HG02852 (cell line): ENCODE results near the gene RUFY1.

Experiments used
- ATAC-seq: cut with Tn5 transposase; IDR thresholded peaks from one replicate; pipeline ENCODE4 v1.9.1; 2021; ENCODE audit warnings: mild to moderate bottlenecking, moderate library complexity; ENCODE audit not compliant: unreplicated experiment

The RUFY1 gene

DNA sequence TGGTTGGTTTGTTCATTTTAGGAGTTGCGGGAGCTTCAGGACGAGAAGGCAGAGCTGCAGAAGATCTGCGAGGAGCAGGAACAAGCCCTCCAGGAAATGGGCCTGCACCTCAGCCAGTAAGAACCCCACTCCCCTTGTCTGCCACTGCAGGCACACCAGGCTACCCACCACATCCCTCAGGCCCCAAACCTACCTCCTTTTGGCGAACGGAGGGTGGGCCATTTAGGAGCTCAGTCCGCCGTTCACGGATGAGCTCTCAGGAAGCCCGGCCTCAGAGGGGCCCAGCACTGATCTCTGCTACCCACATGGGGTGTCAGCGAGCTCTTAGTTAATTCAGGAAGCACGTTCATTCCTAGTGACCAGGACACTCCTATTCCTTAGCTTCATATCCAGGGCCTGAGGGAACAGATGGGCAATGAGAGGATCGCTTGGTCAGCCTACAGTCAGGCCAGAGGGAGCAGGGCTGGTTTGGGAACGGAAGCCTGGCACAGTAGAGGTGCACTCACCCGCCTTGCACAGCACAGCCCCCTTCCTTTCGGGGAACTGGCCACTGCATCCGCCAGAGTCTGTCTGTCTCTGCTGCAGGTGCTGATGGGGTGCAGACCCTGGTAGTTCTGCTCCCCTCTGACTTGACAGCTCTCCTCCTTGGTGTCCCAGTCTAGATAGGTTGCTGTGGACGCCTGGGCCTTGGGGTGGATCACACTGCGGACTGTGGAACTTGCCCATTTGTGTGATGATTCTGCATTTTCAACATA lies 51.7 kb downstream of the RUFY1 start:
- no peak for ATAC-seq

DNA sequence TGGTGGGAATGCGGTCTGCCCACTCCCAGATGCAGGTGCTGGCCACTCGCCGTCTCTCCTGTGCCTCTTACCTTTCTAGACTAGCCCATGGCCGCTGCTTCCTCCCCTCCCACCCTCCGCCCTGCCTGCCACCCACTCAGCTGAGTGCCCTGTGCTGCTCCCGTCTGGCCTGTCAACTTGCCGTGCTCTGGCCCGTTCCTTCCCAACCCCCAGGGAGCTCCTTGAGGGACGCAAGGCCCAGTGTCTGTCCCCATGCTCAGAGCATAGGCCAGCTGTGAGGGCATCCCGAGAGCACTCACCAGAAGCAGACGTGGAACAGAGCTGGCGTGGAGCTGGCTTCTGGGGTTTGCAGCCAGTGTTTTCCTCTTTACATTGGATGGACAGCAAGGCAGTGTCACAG lies 53.0 kb downstream of the RUFY1 start:
- ATAC-seq, result no peak

DNA sequence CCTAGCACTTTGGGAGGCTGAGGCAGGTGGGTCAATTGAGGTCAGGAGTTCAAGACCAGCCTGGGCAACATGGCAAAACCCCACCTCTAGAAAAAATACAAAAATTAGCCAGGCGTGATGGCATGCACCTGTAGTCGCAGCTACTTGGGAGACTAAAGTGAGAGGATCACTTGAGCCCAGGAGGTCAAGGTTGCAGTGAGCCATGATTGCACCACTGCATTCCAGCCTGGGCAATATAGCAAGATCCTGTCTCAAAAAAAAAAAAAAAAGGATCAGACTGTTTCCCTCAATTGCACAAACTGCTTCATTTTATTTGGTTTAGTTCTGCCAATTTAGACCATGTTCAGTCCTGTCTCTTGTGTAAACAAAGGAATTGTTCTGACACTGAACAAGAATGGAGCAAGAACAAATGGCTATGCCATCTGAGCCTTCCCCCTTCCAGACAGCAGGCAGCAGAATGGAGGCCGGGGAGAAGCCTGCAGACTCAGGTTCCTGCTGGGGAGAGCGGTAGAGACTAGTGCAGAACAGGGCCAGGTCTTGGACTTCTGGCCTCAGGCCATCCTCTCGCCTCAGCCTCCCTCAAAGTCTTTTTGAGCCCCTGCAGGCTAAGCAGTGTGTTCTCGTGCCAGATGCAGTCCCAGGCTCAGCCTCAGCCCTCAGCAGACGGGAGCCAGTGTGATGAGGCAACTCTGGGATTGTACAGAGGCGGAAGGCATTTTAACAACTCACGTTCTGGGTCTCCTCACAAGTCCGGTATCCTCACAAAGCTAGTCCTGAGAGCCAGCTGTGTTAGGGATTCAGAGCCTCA lies 54.9 kb downstream of the RUFY1 start:
- ATAC-seq, result no peak

DNA sequence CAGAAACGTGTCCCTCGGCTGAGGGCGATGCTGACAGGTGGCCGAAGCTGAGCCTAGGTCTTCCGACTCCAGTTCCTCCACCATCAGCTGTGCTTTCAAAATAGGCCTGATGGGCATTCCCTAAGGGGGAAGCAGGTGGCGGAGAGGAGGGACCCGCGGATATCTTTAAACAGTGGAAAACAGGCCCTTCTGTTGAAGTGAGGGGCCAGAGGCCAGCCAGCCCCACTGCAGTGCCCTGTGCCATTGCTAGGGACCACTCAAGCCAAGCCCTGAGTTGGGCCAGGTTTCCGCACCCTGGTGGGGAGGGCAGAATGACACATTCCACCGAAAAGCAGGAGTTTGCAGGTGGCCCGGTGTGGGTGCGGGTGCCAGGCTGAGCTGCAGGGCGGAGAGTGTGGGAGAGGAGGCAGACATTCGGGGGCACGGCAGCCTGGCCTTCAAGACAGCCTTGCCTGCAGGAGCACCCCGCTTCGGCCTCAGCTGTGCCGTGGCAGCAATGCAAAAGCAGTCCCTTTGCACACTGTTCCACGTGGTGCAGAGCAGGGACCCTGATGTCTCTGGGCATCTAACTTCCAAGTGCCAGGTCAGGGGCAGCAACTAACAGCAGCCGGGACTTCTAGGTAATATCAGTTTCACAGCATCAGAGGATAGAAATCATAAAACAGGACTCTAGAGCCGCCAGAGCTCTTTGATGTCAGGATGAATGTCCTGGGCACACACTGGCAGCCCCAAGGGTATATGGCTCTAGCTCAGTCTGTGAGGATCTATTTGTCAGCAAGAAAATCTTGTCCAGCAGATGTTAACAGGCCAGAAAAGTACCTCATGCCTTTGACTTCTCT lies 55.9 kb downstream of the RUFY1 start:
- no peak for ATAC-seq

DNA sequence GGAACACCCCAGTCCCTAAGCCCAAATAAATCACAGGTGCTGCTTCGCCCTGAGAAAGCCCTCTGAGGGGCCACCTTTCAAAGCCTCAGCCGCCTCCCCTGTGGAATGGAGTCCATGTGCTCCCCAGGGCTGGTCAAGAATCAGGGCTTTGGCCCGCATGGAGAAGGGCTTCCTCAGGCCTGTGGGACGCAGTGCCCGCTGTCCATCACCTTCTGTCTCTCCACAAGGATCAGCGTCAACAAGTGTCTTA lies 56.5 kb downstream of the RUFY1 start:
- ATAC-seq, result no peak

DNA sequence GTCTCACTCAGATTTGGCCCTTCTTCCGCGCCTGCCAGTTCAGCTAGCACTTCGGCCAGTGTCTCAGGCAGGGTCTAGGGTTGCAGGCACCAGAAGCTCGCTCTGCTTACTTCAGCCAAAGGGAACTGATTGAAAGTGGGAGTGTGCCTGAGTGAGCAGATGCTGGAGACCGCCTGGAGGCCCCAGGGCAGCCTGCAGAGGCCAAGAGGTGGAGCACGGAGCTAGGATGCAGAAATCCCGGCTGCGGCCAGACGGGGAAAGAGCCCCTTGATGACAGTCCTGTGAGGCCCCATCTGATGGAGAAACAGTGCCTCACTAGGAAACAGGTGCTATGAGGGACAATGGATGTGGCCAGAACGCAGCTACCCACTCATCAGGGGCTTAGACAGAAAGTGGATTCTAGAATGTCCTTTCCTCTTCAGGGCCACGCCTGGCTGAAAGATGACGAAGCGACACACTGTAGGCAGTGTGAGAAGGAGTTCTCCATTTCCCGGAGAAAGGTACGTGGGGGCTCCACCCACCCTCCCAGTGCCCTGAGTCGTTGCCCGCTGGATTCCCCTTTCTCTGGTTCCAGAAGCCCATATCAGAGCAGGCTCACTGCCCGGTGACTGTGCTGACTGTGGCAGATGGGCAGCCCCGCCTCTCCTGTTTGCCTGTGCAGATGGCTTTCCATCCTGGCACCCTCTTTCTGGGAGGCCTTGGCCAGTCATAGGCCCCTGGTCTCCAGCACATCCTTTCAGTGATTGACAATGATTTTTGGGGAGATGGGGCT lies 57.0 kb downstream of the RUFY1 start:
- no peak for ATAC-seq

DNA sequence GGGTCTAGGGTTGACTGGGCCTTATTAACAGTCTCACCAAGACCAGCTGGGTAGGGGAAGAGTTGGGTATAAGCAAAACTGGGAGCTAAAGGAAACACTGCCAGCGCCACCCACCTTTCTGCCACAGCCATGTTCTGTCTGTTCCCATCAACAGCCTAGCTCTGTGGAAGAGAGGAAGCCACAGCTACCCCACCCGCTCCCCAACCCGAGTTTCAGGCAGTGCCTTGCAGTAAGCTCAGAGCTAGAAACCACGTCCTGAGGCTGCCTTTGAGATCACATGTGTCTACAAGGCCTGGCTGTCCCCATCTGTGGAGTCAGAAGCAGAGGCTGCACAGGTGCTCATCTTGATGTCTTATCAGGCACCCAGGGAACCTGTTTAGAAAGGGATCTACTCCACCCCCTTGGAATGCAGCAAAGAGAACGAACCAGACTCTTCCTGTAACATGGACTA lies 57.8 kb downstream of the RUFY1 start:
- no peak for ATAC-seq

DNA sequence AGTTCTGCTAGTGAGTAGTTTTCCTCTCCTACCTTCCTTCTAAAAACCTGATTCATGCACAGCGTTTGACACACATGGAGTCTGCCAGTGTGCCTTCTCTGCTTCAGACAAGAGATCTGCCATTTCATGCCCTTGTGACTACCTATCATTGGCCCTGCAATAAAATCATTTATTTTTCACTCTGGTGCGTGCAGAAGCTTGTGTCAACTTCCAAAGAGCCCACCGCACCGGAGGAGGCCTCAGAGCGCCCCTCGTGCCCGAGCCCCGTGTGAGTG lies 59.4 kb downstream of the RUFY1 start:
- ATAC-seq, result no peak

DNA sequence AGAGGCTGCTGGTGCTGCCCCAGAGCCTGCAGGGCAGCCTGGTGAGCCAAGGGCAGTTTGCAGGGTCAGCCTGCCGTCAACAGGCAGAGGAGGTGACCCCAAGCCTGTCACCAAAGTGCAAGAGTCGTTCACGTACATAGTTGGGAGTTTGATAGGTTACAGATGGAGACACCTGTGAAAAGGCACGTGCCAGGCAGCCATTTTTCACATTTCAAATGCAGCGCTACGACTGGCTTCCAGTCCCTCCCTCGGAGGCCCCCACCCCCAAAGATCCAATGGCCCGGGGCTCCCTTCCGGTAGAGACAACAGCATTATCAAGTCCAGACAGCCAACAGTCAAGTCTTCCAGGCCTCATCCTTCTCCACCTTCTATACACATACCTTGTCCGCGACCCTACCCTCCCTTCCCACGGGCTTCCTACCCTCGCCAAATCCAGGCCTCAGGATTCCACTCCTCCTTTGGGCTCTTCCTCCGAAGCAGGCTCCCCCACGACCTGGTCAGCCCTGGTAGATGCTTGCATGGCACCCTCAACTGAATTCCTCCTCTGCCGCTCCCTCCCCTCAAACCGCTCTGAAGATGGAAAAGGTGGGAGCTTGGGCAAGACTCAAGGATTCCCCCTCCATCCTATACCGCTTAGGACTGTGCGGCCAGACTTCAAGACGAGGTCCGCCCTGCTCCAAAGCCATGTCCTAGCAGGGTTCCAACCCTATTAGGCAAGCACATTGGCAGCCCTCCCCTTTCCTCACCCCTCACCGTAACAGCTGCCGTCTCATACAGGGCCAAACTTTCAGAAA lies 60.0 kb downstream of the RUFY1 start:
- no peak for ATAC-seq

DNA sequence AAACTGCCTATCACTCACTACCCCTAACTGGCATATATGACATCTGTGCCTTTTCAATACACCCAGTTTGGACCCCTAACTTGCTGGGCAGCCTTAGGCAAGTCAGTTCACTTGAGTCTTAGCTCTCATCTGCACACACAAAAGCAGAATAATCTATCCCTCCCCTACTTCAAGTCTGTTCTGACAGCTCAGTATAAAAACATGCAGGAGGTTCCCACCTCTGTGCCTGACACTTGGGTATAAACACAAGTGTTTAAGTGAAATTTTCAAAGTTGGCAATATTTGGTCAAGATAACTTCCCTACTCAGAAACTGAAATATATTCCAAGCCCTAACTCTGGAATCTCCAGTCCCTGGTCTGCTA lies 60.5 kb downstream of the RUFY1 start:
- ATAC-seq, result no peak

DNA sequence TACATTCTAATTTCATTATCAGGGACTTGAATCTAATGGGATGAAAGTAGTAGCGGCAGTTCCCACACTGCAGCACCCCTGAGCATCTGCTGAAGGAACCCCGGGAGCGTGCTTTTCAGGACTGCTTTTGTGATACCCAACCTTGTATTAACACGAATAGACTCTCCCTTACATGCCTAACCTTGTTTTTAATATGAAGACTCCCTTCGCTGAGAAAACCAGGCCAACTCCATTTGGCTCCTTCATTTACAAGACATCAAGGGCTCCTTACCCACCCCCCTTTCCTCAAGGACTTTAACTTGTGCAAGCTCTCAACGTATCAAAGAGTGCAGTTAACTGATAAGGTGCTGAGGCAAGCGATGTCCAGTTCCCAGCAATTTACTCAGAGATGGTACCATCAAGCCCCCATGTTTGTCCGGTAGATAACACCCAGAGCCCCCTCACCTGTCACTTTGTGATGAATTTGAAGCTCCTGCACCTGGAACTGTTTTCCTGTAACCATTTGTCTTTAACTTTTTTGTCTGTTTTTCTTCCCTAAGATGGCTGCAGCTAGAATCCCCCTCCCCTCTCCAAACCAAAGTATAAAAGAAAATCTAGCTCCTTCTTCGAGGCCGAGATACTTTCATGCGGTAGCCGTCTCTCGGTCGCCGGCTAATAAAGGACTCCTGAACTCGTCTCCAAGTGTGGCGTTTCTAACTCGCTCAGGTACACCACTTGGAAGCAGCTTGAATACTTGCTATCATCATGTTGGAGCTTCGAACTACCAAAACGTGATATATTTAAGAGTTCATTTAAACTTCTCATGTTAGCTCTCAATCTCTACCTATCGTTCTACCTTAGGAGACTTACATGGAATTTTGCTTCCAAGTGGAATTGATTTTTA lies 62.5 kb downstream of the RUFY1 start:
- no peak for ATAC-seq

DNA sequence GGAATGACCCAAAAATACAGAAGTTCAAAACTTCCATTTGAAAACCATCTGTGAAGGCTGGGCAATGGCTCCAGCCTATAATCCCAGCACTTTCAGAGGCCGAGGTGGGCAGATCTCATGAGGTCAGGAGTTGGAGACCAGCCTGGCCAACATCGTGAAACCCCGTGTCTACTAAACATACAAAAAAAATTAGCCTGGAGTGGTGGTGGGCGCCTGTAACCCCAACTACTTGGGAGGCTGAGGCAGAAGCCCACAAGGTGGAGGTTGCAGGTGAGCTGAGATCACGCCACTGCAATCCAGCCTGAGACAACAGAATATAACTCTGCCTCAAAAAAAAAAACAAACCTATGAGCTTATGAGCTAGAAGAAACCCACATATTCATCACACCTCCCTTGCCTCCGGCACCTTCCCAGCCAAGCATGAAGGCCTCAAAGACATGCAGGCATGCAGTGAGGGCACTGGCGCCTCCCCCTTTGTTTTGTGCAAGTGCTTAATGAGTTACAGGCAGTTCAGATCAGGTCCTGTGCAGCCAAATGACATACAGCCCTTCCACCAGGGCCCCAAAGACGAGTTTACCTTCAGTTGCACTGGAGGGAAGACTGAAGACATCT lies 63.2 kb downstream of the RUFY1 start:
- ATAC-seq, result no peak

DNA sequence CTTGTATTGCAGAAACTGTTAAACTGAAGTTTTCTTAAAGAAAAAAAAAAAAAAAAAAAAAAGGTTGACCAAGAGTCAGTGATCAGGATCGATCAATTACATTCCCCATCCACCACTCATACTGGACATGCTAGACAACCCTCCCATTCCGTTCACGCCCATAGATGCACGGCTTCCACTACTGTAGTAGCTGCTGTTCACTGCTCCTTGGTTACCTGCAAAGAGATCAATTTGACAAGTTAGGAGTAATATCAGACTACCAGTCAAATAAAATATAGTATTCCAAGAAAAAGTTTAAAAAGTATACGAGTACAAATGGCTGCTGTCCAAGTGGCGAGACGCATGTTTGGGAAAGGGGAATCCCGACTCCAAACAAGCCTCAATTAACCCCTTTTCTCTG lies 64.4 kb downstream of the RUFY1 start:
- no peak for ATAC-seq

DNA sequence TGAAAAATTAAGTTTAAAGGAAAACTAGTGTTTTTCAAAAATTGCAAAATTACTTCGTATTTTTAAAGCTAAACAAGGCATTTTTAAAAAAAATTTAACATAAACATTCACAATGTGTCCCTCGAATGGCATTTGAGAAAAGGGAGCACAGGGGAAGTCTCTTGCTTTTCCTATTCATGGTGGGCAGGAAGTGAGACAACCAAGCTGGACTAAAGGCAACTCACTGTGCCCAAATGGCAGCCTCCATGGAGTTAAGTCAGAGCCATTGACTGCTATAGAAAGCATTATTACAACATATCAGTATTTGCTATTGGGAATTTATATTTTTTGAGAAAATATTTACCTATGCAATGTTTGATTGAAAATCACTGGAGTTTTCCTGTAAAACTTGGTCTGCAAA lies 64.8 kb downstream of the RUFY1 start:
- ATAC-seq, result no peak

DNA sequence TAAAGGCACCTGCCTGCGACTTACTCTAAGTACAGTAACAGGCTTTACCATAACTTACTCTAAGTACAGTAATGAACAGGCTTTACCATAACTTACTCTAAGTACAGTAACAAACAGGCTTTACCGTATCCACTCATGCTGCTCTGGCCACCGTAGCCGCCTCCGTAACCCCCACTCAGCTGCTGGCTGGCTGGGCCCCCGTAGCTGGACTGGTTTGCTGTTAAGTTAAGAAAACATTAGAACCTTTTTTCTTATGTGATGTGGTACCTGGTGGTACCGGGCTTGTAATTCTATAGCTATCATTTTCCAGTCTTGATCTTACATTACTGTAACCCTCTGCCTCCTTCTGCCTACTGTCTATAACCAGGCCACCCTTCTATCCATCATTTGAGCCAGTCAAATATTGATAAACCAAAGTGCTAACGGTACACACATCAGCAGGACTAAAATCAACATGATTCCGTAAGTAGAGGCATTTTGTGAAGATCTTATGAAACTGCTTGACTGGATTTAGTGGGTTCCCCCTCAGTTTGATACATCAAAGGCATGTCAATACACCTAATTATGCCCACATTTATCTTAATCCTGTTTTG lies 65.7 kb downstream of the RUFY1 start:
- no peak for ATAC-seq

DNA sequence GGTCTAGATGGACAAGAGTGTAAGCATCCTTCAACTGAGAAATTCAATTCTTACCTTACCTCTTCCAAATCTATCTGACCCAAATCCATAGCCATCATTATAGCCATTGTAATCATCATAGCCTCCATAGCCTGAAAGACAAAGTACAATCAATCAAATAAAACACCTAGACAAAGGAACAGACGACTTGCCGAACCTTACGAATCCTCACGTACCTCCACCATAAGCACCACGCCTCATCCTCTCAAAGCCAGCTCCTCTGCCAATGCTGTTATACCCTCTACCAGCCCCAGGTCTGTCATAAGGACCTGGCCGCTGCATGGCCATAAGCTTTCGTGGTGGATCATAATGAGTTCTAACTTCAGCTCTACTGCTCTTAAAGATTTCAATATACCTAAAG lies 67.6 kb downstream of the RUFY1 start:
- ATAC-seq, result no peak

DNA sequence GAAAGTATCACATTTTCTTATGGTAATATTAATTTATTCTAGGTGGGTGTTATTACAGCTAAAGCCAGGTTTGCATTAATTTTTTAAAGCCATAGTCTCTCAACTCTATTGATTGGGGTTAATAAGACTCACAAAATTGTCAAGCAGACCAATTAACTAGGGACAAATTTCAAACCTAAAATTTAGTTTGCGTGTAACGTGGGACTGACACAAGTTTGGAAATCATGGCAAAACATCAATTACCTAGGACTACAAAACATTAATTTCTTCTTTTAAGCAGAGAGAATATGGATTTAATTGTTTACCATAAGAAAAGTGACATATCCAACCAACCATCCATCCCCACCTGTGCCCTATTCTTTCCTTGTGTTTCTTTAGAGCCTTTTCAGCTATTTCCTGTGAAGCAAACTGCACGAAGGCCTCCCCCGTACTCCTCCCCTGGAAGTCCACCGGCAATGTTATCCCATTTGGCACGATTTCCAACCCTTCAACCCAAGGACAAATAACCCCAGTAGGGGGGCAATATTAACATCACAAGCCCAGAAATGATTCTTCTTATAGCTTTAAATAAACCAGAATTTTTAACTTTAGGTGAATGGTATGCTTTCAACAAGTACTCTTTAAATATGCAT lies 68.7 kb downstream of the RUFY1 start:
- ATAC-seq, result no peak

DNA sequence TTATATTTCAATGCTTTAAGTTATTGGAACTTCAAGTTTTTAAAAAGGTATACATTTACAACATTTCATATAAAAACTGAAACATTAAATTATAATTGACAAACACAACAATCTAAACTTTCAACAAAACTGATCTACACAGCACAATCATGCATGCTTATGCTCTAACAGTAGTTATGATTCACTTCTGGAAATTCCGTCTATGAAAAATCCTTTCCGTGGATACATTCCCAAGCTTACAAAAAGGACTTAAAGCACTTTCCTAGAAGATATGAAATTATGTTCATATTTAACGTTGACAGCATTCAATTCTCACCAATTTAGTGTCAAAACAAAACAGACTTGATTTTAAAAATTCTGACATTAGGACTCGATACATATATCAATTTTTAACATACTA lies 69.4 kb downstream of the RUFY1 start:
- no peak for ATAC-seq
